Neural cell (in vitro differentiated cells): ENCODE data around the gene PDE8B. TPM values are rescaled to one million over a fixed set of nuclear protein-coding genes. Genes with fewer than 3 reads are reported as not detected.

Source experiments
- H2AFZ ChIP-seq: fragments of 200-600, 300-800 bp; sonication (generic), shearing (Covaris generic); 2 replicates; pipeline ENCODE4 v1.6.0; 2014; ENCODE audit warnings: low read depth, mild to moderate bottlenecking, antibody characterized with exemption, low read length, moderate library complexity
- H3F3A ChIP-seq: fragments of 200-600 bp; shearing (Covaris generic); 2 replicates; pipeline ENCODE4 v1.6.1; 2016; ENCODE audit warnings: mild to moderate bottlenecking, moderate library complexity, mixed read lengths, antibody characterized with exemption, low read length; ENCODE audit not compliant: insufficient read depth, poor library complexity, severe bottlenecking
- H3K27ac ChIP-seq: fragments of 200-600, 300-800 bp; sonication (generic), shearing (Covaris generic); 2 replicates; pipeline ENCODE4 v1.5.1; 2014; ENCODE audit warnings: mild to moderate bottlenecking, low read length, moderate library complexity
- H3K27me3 ChIP-seq: fragments of 300-800, 200-600 bp; sonication (generic), shearing (Covaris generic); 2 replicates; pipeline ENCODE4 v1.6.0; 2014; ENCODE audit warnings: mild to moderate bottlenecking, low read depth, low read length, moderate library complexity; ENCODE audit not compliant: insufficient read depth
- H3K36me3 ChIP-seq: fragments of 300-800, 200-600 bp; sonication (generic), shearing (Covaris generic); 2 replicates; pipeline ENCODE4 v1.5.1; 2014; ENCODE audit warnings: mild to moderate bottlenecking, antibody characterized with exemption, low read length, moderate library complexity; ENCODE audit not compliant: insufficient read depth
- H3K4me2 ChIP-seq: fragments of 300-800, 200-600 bp; sonication (generic), shearing (Covaris generic); 2 replicates; pipeline ENCODE4 v1.6.0; 2014; ENCODE audit warnings: mild to moderate bottlenecking, low read length
- H3K4me3 ChIP-seq: fragments of 300-800, 200-600 bp; sonication (generic), shearing (Covaris generic); 2 replicates; pipeline ENCODE4 v1.5.1; 2014; ENCODE audit warnings: mild to moderate bottlenecking, low read length, moderate library complexity
- H3K79me2 ChIP-seq: fragments of 200-600 bp; shearing (Covaris generic); replicated peaks from 2 replicates; pipeline ENCODE4 v1.6.0; 2014; ENCODE audit warnings: mild to moderate bottlenecking, low read length, moderate library complexity; ENCODE audit not compliant: insufficient read depth
- H3K9ac ChIP-seq: fragments of 300-800, 200-600 bp; sonication (generic), shearing (Covaris generic); 2 replicates; pipeline ENCODE4 v1.6.1; 2016; ENCODE audit warnings: mild to moderate bottlenecking, low read length, mixed read lengths
- H3K9me2 ChIP-seq: fragments of 200-600 bp; shearing (Covaris generic); 2 replicates; pipeline ENCODE4 v1.6.1; 2016; ENCODE audit warnings: mild to moderate bottlenecking, low read length, mixed read lengths; ENCODE audit not compliant: insufficient read depth
- H3K9me3 ChIP-seq: fragments of 200-600, 300-800 bp; sonication (generic), shearing (Covaris generic); 2 replicates; pipeline ENCODE4 v1.6.1; 2016; ENCODE audit warnings: mild to moderate bottlenecking, mixed run types, low read length, moderate library complexity, mixed read lengths
- H4K20me1 ChIP-seq: fragments of 200-600 bp; shearing (Covaris generic); 2 replicates; pipeline ENCODE4 v1.6.1; 2016; ENCODE audit warnings: mild to moderate bottlenecking, mixed run types; ENCODE audit not compliant: insufficient read depth
- CTCF ChIP-seq: fragments of 450-650 bp; IDR thresholded peaks from 2 replicates; pipeline ENCODE4 v1.5.1; 2014; ENCODE audit warnings: antibody characterized with exemption, mild to moderate bottlenecking, moderate library complexity; ENCODE audit not compliant: poor library complexity, severe bottlenecking
- EP300 ChIP-seq: fragments of 450-650 bp; conservative IDR thresholded peaks from 2 replicates; pipeline ENCODE4 v1.6.1; 2014; ENCODE audit warnings: antibody characterized with exemption, mild to moderate bottlenecking, moderate library complexity; ENCODE audit not compliant: poor library complexity, severe bottlenecking
- EZH2 ChIP-seq: fragments of 200-600, 300-800 bp; shearing (Covaris generic), sonication (generic); IDR thresholded peaks from 2 replicates; pipeline ENCODE4 v1.6.1; 2014; ENCODE audit warnings: antibody characterized with exemption, low read length, borderline replicate concordance, mild to moderate bottlenecking; ENCODE audit not compliant: insufficient read depth, poor library complexity, severe bottlenecking
- MXI1 ChIP-seq: fragments of 450-650 bp; conservative IDR thresholded peaks from 2 replicates; pipeline ENCODE4 v1.6.1; 2014; ENCODE audit warnings: antibody characterized with exemption, mild to moderate bottlenecking; ENCODE audit not compliant: poor library complexity, severe bottlenecking
- POLR2AphosphoS5 ChIP-seq: IDR thresholded peaks from 2 replicates; pipeline ENCODE4 v1.6.1; 2012
- RAD21 ChIP-seq: fragments of 450-650 bp; conservative IDR thresholded peaks from 2 replicates; pipeline ENCODE4 v1.6.1; 2014; ENCODE audit warnings: antibody characterized with exemption, mild to moderate bottlenecking, moderate library complexity
- REST ChIP-seq: IDR thresholded peaks from 2 replicates; pipeline ENCODE4 v1.6.1; 2012; ENCODE audit warnings: borderline replicate concordance
- SMC3 ChIP-seq: fragments of 450-650 bp; conservative IDR thresholded peaks from 2 replicates; pipeline ENCODE4 v1.6.1; 2014; ENCODE audit warnings: antibody characterized with exemption, mild to moderate bottlenecking, moderate library complexity; ENCODE audit not compliant: poor library complexity
- TAF1 ChIP-seq: IDR thresholded peaks from 2 replicates; pipeline ENCODE4 v1.6.1; 2012; ENCODE audit warnings: low read depth
- polyA plus RNA-seq: library from polyadenylated mRNA; depleted of rRNA; stranded (reverse); fragments of >200 nt; gene quantifications from 2 replicates; pipeline ENCODE4 v1.2.3, GENCODE V29; 2014

Gene PDE8B
- polyA plus RNA-seq, 1 donor from 2014 or later, result 0.22 TPM

- no peaks in the 10 kb centered on the region for H4K20me1 ChIP-seq
- TF ChIP-seq REST (no peak), EP300 (no peak), POLR2AphosphoS5 (no peak), EZH2 (no peak), SMC3 (no peak), MXI1 (no peak), RAD21 (no peak), TAF1 (no peak)
- no peaks in the 10 kb centered on the region for H3K36me3 ChIP-seq
- no peaks in the 10 kb centered on the region for H3K79me2 ChIP-seq
- no peaks in the 10 kb centered on the region for H3K9me2 ChIP-seq
- no peaks in the 10 kb centered on the region for H3K27me3 ChIP-seq
- no peak overlapping the region for H3K4me2 ChIP-seq
- H2AFZ ChIP-seq, result no peak overlapping the region
- H3K27ac ChIP-seq, result no peak overlapping the region
- no peaks in the 10 kb centered on the region for H3F3A ChIP-seq
- no peak overlapping the region for H3K9ac ChIP-seq
- H3K4me3 ChIP-seq, result no peak overlapping the region
- no peaks in the 10 kb centered on the region for H3K9me3 ChIP-seq
Measured at GRCh38 chr5:77231471-77232138, 21.1 kb downstream of the PDE8B start.

GRCh38 chr5:77232574-77233358 lies 22.3 kb downstream of the PDE8B start:
- Histone ChIP-seq H3K9ac (no peak overlapping the region), H3K36me3 (no peaks in the 10 kb centered on the region), H3K27me3 (no peaks in the 10 kb centered on the region), H3K79me2 (no peaks in the 10 kb centered on the region), H2AFZ (no peak overlapping the region), H3K4me3 (no peak overlapping the region), H3F3A (no peaks in the 10 kb centered on the region), H3K4me2 (no peak overlapping the region), H3K9me3 (no peaks in the 10 kb centered on the region), H3K9me2 (no peaks in the 10 kb centered on the region), H4K20me1 (no peaks in the 10 kb centered on the region), H3K27ac (no peak overlapping the region)
- no peak for TF ChIP-seq RAD21
- no peak for TF ChIP-seq CTCF
- no peak for TF ChIP-seq EZH2
- TF ChIP-seq TAF1, result no peak
- TF ChIP-seq POLR2AphosphoS5, result no peak
- no peak for TF ChIP-seq MXI1
- no peak for TF ChIP-seq REST
- TF ChIP-seq SMC3, result no peak
- no peak for TF ChIP-seq EP300
